Fibroblast of skin of back (primary cell): ENCODE data around the gene ANO4.
A peak's percentile ranks its signal among the peaks of the same experiment; 100 is the strongest.

Source experiments
- DNase-seq: peaks from one replicate; pipeline ENCODE4 v3.0.0-alpha.2; 2013

ANO4 gene

GRCh38 chr12:100993916-100994450 lies 199.4 kb downstream of the ANO4 start:
- DNase-seq = no peak

- DNase-seq = no peak
These were observed 200.6 kb downstream of the ANO4 start for GRCh38 chr12:100995201-100995600.

GRCh38 chr12:100995771-100996170 lies 201.2 kb downstream of the ANO4 start:
- no peak for DNase-seq

- DNase-seq = no peak
These were observed 207.1 kb downstream of the ANO4 start for GRCh38 chr12:101001669-101002068.

GRCh38 chr12:101002696-101003419 lies 208.3 kb downstream of the ANO4 start:
- DNase-seq = no peak

GRCh38 chr12:101004898-101005297 lies 210.3 kb downstream of the ANO4 start:
- no peak for DNase-seq

- no peak for DNase-seq
These were observed 214.7 kb downstream of the ANO4 start for GRCh38 chr12:101009274-101009673.

GRCh38 chr12:101010896-101011295 lies 216.3 kb downstream of the ANO4 start:
- DNase-seq = no peak

GRCh38 chr12:101013993-101014392 lies 219.4 kb downstream of the ANO4 start:
- DNase-seq = no peak

- DNase-seq = peak; percentile 32
These were observed 220.5 kb downstream of the ANO4 start for GRCh38 chr12:101015044-101015443.

- DNase-seq = peak; percentile 73
These were observed 224.0 kb downstream of the ANO4 start for GRCh38 chr12:101018540-101018939.

GRCh38 chr12:101019201-101019600 lies 224.6 kb downstream of the ANO4 start:
- DNase-seq = no peak

- DNase-seq = no peak
These were observed 225.1 kb downstream of the ANO4 start for GRCh38 chr12:101019667-101020066.

- no peak for DNase-seq
These were observed 226.9 kb downstream of the ANO4 start for GRCh38 chr12:101021442-101021841.

- peak; percentile 85 for DNase-seq
These were observed 227.4 kb downstream of the ANO4 start for GRCh38 chr12:101021911-101022388.

GRCh38 chr12:101027200-101027599 lies 232.6 kb downstream of the ANO4 start:
- DNase-seq = no peak

- DNase-seq = no peak
These were observed 233.2 kb downstream of the ANO4 start for GRCh38 chr12:101027816-101028215.

- DNase-seq = no peak
These were observed 243.8 kb downstream of the ANO4 start for GRCh38 chr12:101038289-101038871.

GRCh38 chr12:101039848-101040531 lies 245.4 kb downstream of the ANO4 start:
- DNase-seq = no peak

- no peak for DNase-seq
These were observed 246.4 kb downstream of the ANO4 start for GRCh38 chr12:101040936-101041335.

- DNase-seq = no peak
These were observed 247.6 kb downstream of the ANO4 start for GRCh38 chr12:101042211-101042610.

GRCh38 chr12:101044512-101045059 lies 250.0 kb downstream of the ANO4 start:
- no peak for DNase-seq
